OCI-LY7 (cell line): ENCODE results near the gene CAPRIN1.

Source experiments
- EZH2phosphoT487 ChIP-seq: fragments of 200-600 bp; sonication (generic); IDR thresholded peaks from 2 replicates; pipeline ENCODE4 v1.6.1; 2018; ENCODE audit warnings: low read depth, borderline replicate concordance, mild to moderate bottlenecking, mixed run types, antibody characterized with exemption, low read length, moderate library complexity, mixed read lengths
- TF ChIP-seq, protein P1 (sequence below): fragments of 200-600 bp; sonication (generic); conservative IDR thresholded peaks from 2 replicates; pipeline ENCODE4 v1.5.1; 2014; ENCODE audit warnings: mild to moderate bottlenecking, antibody characterized with exemption, low read length, moderate library complexity, mixed read lengths

DNA sequence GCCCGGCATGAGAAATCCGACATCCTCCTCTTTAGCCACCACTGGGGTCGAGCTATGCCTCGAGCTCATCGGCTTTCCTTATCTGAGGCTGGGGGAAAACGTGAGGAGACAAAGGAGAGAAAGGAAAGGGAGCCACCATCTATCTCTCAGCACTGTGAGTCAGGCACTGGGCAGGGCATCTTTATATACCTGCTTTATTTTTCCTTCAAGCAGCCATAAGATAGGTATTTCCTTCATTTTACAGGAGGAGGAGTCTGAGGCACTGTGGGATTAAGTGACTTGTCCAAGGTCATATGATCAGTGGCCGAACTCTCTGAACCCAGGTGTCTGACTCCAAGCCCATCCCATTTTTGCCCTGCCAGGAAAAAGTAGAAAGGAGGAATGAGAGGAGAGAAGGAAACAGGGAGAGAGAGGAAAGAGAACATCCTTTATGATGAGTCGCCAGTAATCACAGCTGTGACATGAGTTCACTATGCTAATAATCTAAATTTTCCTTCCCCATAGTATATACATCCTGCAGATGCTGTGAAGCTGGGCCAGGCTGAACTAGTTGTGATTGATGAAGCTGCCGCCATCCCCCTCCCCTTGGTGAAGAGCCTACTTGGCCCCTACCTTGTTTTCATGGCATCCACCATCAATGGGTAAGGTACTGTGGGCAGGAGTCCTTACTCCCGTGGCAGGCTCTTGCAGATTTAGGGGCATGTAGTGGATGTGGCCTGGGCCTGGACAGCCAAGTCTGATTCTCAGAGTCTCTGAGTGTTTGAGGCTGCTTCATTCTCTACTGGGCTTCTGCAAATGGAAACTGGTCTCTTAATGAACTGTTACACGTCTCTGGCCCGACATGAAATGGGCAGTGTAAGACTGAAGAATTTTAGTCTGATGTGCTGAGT is 75.7 kb downstream of the CAPRIN1 start:
- TF ChIP-seq, protein P1, sequence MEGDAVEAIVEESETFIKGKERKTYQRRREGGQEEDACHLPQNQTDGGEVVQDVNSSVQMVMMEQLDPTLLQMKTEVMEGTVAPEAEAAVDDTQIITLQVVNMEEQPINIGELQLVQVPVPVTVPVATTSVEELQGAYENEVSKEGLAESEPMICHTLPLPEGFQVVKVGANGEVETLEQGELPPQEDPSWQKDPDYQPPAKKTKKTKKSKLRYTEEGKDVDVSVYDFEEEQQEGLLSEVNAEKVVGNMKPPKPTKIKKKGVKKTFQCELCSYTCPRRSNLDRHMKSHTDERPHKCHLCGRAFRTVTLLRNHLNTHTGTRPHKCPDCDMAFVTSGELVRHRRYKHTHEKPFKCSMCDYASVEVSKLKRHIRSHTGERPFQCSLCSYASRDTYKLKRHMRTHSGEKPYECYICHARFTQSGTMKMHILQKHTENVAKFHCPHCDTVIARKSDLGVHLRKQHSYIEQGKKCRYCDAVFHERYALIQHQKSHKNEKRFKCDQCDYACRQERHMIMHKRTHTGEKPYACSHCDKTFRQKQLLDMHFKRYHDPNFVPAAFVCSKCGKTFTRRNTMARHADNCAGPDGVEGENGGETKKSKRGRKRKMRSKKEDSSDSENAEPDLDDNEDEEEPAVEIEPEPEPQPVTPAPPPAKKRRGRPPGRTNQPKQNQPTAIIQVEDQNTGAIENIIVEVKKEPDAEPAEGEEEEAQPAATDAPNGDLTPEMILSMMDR = no peak
- no peak for TF ChIP-seq EZH2phosphoT487
